T-helper 1 cell treated with Interleukin-12 subunit alpha and Interleukin-12 subunit beta and Interleukin-4 antibody, amounts not matched to agents 30 ng/mL and 1 ng/mL, for 36 hours (primary cell): ENCODE measurements around the gene EMP3. TPM values are rescaled to one million over a fixed set of nuclear protein-coding genes. Genes with fewer than 3 reads are reported as not detected.
"Not testable (repeated sequence)": the region's sequence is repeated elsewhere in the genome, so short reads cannot be mapped to it uniquely, and the experiment has no call there.

Experiments used
- intact Hi-C: fragments of 100-400 bp; cut with micrococcal nuclease; formaldehyde crosslinking; loops from one replicate; pipeline ENCODE4 v1.15.1; 2024
- total RNA-seq: library from RNA; stranded (reverse); gene quantifications from 2 replicates; pipeline ENCODE4 v1.2.3, GENCODE V29; 2022

Gene EMP3
- total RNA-seq, 1 donor from 2014 or later = 449 TPM

DNA sequence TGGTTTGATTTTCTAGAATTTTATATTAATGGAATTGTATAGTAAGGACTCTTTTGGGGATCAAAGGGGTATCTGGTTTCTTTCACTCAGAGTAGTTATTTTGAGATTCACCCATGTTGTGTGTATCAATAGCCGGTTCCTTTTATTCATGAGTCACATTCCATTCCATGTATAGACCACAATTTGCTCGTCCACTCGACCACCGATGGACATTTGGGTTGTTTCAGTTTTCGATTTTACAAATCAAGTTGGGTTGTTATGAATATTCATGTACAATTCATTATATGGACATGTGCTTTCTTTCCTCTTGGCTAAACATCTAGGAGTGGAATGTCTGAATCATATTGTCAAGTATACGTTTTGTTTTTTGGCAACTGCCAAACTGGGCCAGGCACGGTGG is 9.6 kb upstream of the EMP3 start:
- intact Hi-C loops = no loop called here

DNA sequence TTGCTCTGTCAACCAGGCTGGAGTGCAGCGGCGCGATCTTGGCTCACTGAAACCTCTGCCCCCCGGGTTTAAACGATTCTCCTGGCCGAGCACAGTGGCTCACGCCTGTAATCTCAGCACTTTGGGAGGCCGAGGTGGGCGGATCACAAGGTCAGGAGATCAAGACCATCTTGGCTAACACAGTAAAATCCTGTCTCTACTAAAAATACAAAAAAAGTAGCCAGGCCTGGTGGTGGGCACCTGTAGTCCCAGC is 7.7 kb upstream of the EMP3 start:
- intact Hi-C loops = not testable (repeated sequence)

DNA sequence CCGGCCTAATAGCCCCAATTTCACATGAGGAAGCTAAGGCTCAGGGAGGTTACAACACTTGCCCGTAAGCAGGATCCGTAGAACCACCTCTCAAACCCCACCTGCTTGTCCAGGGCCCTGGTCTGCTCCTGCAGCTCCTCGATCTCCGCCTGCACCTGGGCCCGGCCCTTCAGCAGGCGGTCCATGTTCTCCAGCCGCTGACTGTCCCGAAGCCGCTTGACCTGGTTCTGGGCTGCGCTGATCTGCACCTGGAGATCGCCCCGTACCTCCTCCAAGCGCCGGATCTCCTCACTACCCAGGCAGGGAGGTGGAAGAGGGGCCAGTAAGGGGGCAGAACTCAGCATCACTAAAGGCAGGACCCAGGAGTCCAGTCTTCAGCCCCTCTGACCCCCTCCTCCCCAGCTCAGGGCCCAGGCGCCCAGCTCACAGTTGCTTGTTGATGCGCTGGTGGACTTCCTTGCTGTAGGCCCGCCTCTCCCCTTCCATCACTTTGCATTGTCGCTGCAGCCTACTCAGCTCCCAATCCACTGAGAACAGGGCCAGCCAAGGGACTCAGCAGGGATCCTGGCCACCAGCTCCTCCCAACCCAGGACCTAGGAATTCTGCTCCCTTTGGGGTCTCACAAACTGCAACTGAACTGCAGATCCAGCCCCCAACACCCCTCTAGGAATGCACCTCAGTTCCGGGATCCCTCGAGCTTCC is 6.9 kb upstream of the EMP3 start:
- intact Hi-C loops = no loop called here

DNA sequence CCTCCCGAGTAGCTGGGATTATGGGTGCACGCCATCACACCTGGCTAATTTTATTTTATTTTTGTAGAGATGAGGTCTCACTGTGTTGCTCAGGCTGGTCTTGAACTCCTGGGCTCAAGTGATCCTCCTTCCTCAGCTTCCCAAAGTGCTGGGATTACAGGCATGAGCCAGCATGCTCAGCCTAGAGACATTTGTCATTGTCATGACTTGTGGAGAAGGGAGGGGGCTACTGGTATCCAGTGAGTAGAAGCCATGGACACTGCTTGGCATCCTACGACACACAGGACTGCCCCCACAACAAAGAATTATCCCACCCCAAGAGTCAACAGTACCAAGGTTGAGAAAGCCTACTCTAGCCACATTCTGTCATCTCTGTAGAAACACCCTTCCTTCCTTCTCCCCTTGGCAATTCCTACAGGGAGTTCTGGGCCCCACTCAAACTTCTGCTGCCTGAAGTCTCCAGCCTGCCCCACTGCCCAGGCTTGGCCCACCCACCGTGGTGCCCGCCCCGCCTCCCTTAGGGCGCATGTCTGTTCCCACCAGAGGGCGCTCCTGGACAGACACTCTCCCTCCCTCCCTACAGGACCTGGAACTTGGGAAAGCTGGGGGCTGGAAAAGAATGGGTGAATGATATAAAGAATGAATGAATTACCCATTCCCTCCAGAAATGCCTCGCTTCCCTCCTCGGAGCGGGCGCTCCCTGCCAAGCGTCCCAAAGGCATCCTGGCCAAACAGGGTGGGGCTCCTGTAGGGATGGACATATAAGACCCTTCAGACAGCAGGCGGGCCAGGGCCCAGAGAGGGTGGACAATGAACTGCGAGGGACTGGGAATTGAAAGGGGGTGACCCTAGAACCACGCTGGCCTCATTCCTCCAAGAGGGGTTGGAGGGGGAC is 5.5 kb upstream of the EMP3 start:
- intact Hi-C loops = loop anchor here (2.0 to 10.0 kb wide), 7 partner anchors 31 to 1547 kb away; partner anchors contain the start of genes LIG1, PNKP, PPP1R15A and ZSWIM9

DNA sequence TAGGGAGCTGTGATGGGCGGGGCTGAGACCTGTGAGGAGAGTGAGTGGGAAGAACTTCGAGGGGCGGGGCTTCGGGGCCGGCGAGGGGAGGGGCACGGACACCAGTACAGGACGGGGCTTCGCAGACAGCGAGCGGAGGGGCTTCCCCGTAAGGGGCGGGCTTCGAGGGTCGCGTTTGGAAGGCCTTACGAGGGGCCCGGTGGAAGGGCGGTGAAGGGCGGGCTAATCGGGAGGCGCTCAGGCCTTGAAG is 4.1 kb upstream of the EMP3 start:
- intact Hi-C loops = loop anchor here (1.0 to 10.0 kb wide), 14 partner anchors 12 to 1546 kb away; partner anchors contain the start of genes CYTH2, GRWD1, GYS1 and LIG1

DNA sequence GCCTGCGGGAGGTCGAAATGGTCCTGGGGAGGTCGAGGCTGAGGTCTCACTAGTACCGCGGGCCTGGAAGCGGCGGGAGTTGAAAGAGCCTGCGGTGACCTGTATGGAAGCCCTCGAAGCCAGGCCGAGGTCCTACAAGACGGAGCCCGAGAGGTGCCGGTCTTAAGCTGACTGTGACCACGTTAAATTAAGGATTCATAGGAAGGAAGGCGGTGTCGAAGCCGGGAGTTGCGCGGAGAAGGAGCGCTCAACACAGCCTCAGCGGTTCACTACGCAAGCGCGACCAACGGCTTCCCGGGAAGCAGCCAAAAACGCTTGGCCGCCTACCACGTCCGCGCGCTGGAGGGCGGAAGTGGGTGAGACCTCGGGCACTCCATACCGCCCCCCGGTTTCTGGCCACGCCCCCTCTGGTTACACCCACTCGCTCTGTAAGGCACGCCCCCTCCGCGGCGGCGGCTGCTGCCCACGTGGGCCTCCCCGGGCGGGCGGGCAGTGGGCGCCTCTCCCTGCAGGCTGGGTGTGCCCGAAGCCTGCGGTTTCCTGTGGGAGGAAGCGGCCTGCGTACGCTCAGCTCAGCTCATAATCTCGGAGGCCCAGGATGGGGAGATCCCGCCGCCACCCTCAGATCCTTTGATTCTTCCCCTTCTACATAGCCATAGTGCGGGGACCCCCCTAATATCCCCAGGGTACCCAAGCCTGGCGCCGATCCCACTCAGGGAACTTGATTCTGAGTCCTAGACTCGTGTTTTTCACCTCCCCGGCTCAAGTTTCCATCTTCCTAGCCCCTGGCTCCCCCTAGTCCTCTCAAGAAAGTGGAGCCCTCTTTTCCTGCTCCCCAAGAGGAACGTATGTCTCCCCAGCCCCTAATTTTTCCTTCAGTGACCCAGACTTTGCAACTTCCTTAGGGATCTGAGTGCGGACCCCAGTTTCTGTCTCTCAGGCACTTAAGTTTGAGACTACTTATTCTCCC is 3.4 kb upstream of the EMP3 start:
- intact Hi-C loops = loop anchor here (1.0 to 10.0 kb wide), 16 partner anchors 11 to 1545 kb away; partner anchors contain the start of genes CYTH2, GRWD1, GYS1 and KDELR1

DNA sequence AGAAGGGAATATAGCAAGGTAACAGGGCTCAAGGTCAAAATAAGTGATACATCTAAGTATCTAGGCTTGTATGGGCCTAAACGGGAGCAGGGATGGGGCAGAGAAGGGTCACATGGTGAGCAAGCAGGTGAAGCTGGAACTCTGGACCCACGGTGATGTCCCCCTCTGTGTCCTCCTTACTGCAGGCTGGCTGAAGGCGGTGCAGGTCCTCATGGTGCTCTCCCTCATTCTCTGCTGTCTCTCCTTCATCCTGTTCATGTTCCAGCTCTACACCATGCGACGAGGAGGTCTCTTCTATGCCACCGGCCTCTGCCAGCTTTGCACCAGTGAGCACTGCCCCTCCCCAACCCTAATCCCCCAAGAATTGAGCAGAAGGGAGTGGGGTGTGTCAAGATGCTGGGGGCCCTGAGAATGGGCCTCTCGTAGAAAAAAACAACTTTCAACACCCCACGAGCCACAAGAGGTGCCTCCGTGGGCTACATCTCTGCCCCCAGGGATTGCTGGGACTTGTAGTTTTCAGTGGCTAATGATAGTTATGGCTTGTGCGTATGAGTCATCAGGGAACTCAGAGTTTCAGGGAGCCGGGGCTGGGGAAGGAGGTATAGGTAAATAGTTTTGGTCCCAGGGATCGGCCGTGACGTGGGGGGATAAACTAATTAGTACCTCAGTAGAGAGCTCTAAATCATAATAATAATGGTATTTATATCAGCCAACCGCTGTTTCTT is 4.0 kb downstream of the EMP3 start:
- intact Hi-C loops = loop anchor here (10.0 kb wide), 1 partner anchor 545 kb away; the partner anchor contains the start of gene PPP1R15A

DNA sequence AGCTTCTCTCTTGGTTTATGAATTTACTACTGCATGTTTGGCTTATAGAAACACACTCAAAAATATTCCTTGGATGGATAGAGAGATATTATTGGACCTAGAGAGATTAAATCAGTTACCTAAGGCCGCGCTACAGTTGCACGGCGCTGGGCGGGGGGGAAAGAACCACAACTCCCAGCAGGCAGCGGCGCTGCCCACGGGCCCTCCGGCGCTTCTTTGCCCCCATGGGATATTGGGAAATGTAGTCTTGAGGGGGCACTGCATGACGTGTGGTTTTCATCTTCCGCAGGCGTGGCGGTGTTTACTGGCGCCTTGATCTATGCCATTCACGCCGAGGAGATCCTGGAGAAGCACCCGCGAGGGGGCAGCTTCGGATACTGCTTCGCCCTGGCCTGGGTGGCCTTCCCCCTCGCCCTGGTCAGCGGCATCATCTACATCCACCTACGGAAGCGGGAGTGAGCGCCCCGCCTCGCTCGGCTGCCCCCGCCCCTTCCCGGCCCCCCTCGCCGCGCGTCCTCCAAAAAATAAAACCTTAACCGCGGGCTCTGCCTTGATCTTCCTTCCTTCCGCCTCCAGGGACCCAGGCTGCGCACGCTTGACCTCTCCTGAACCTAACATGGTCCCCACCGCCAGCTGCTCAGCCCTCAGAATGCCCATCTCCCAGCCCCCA is 4.8 kb downstream of the EMP3 start:
- intact Hi-C loops = loop anchor here (1.0 to 5.0 kb wide), 5 partner anchors 33 to 307 kb away; partner anchors contain the start of genes DBP, GRWD1, LMTK3 and TMEM143

DNA sequence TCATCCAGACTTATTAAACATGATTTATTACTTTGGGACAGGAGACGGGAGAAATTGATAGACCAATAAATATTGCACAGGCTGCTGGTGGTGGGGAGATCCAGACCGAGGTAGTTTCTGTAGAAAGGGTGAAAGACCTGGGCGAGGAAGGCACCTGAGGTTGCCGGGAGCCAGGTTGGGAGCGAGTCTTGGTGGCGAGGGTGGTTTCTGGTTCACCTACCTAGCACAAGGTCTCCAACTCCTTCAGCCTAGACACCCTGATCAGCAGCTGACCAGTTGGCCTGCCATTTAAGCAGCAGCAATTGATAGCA is 7.0 kb downstream of the EMP3 start:
- intact Hi-C loops = loop anchor here (1.0 to 5.0 kb wide), 7 partner anchors 58 to 305 kb away; partner anchors contain the start of genes DBP, KDELR1, LMTK3 and RPL18

DNA sequence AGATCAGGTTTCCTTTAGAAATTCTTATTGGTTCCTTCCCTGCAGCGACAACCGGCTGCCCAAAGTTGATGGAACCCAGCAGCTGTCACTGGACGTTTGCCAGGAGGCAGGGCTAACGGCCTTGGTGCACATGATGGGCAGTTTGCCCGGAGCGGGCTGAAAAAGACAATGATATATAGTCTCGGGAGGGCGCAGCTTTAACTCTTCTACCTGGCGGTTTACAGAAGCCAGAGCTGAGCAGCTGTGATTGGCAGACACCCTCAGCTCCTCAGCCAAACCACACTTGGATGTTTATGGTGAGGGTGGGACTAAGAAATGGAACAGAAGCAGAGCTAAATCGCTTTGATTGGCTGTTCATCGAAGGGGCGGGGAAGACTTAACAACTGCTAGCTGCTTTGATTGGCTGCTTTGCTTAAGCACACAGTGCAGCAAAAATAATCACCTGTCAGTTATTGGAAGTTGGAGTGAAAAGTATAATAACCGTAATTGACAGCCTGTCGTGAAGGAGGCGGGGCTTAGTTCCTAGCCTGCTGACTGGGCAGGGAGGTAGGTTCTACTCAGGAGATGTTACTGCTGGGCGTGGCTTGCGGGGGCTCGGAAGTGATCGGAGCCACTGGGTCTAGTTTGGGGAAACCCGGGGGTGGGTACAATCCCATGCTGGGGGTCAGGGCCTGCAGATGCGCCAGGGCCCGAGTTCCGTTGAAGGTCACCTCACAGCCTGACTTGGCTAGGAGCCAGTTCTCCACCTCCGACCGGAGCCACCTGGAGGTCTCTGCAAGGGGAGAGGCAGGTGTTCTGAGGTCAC is 7.5 kb downstream of the EMP3 start:
- intact Hi-C loops = loop anchor here (1.0 to 5.0 kb wide), 11 partner anchors 12 to 304 kb away; partner anchors contain the start of genes CYTH2, DBP, KDELR1 and LMTK3

DNA sequence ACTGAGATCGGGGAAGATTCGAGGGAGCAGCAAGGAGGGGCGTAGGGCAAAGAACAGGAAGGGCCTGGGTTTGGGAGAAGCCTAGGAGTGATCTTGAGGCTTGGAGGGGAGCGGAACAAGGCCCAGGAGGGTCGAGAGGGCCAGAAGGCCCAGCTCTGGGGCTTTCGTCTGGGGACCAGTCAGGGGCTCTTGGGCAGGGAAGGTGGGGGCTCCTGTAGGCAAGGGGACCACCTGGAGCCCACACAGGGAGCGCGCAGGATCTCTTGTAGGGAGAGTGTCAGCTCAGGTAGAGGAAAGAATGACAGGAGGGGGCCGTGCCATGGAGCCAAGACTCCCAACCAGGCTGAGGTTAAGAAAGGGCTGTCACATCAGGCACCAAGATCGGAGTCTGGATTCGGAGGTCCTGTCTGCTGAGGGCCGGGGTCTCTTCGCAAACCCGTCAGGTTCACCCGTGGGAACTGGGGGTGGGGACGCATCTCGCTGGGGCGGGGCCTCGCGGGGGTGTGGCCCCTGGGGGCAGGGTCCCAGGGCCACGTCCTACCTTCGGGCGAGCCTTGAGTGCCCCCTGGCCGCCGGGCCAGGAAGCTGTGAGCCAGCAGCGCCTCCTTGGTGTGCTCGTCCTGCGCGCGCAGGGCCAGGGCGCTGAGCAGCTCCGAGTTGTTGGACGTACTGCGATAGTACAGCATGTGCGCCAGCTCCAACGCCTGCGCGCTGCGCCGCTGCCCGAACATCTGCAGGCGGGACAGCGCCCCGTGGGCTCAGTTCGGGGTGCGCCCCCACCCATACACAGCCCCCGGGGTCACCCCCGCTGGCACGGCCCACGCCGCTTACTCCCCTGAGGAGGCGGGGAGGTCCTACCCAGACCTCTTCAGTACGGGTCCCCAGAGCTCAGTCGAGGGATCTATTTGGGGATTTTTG is 8.4 kb downstream of the EMP3 start:
- intact Hi-C loops = loop anchor here (1.0 to 5.0 kb wide), 13 partner anchors 12 to 304 kb away; partner anchors contain the start of genes CYTH2, DBP, KDELR1 and LMTK3

DNA sequence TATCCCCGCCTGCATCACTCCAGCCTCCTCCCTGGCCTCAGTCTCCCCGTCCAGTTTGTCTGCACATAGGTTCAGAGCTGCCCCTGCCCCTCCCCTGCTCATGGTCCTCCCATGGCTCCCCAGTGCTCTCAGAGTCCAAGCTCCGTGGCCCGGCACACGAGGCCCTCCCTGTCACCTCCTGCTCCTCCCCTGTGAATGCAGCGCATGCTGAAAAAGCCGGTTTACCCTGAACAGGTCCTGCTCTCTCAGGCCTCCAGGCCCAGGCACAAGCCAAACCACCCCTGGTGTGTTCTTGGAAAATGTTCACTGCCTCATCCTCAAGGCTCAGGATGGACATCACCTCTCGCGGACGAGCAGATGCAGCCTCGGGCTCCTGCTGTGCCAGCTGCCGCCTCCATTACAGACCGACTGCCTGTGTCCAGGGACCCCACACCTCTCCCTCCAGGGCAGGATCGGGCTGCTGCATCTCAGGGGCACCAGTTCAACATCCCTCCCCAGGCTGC is 13.0 kb downstream of the EMP3 start:
- intact Hi-C loops = no loop called here

DNA sequence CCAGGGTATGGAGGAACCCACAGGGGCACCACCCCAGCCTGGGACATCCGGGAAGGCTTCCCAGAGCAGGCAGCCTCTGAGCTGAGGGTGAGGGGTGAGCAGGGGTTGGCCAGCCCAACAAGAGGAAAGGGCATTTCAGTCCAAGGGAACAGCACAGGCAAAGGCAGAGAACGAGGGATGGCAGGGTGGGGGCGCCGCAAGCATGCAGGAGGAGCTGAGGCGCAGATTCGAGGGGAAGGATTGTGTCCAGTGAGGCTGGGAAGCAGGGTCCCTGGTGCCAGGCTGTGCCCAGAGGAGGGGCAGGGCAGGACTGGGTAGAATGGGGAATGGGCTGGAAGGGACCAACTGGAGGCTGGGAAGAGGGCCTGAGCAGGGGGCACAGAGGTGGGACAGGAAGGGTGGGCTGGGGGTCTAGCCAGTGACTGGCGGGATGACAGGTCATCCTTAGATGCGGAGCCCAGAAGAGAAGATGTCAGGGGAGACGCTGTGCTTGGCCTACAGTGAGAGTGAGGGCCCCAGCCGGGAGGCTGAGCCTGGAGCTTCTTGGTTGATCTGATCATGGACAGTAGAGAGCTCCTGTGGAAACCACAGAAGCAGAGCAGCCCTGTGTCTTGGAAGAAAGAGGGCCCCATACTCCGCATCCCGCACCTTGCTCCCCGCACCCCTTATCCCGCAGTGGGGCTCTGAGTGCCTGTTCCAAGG is 13.6 kb downstream of the EMP3 start:
- intact Hi-C loops = no loop called here

DNA sequence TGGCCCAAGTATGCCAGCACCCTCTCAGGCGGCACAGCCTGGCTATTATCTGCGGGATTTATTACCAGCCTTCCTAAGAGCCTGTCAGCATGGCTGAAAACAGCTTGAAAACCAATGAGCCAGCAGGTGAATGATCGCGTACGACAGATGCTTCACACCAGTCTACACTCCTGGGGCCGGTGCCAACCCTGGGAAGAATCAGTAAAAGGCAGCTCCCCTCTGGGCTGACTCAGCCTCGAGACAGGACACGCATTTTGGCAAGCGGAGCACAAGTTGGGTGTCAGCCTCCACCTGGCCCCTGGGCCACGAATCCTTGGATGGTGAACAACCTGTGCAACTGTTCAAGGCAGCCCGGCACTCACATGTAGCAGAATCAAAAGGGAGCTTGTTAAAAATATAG is 15.6 kb downstream of the EMP3 start:
- intact Hi-C loops = no loop called here

DNA sequence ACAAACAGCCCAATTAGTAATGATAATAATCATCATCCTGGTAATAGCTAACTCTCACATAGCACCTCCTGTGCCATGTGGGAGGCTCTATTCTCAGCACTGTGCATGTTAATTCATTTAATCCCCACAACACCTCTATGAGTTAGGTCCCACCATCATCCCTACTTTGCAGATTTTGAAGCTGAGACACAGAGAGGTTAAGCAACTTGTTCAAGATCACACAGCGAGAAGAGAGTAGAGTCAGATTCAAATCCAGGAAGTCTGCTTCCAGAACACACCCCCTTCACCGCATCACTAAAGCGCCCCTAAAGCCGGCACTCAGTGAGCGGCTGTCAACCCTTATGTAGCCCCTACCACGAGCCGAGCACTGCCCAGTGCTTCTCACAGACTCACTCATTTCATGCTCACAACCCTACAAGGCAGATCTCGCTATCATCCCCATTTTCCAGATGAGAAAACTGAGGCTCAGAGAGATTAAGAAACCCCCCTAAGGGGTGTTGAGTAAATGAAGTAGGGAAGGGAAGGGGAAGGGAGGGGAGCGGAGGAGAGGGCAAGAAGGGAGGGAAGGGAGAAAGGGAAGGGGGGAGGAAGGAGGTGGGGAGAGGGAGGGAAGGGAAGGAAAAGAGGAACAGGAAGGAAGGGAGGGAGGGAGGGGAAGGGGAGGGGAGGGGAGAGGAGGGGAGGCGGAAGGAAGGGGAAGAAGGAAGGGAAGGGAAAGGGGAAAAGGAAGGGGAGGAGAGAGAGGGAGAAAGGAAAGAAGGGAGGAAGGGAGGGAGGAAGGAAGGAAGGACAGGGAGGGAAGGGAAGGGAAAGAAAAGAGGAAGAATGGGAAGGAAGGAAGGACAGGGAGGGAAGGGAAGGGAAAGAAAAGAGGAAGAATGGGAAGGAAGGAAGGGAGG is 16.4 kb downstream of the EMP3 start:
- intact Hi-C loops = no loop called here

DNA sequence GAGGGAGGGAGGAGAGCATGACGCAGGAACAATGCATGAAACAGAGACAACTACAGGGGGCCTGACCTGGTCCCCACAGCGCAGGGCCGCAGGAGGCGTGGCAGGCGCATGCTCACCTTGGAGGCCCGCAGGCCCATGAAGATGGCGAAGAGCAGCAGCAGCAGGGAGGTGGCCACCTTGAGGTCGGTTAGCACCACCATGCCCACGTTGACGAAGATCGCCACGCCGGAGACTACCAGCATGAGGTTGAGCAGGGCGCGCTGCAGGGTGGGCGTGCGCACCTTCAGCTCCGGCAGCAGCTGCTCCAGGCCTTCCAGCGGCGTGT is 17.0 kb downstream of the EMP3 start:
- intact Hi-C loops = no loop called here
